ENCODE measurements around the gene SLC25A22. TPM values are rescaled to one million over a fixed set of nuclear protein-coding genes. Genes with fewer than 3 reads are reported as not detected.

Gene SLC25A22
- total RNA-seq, 1 experiment from 2014 or later, result 24.6 TPM

DNA sequence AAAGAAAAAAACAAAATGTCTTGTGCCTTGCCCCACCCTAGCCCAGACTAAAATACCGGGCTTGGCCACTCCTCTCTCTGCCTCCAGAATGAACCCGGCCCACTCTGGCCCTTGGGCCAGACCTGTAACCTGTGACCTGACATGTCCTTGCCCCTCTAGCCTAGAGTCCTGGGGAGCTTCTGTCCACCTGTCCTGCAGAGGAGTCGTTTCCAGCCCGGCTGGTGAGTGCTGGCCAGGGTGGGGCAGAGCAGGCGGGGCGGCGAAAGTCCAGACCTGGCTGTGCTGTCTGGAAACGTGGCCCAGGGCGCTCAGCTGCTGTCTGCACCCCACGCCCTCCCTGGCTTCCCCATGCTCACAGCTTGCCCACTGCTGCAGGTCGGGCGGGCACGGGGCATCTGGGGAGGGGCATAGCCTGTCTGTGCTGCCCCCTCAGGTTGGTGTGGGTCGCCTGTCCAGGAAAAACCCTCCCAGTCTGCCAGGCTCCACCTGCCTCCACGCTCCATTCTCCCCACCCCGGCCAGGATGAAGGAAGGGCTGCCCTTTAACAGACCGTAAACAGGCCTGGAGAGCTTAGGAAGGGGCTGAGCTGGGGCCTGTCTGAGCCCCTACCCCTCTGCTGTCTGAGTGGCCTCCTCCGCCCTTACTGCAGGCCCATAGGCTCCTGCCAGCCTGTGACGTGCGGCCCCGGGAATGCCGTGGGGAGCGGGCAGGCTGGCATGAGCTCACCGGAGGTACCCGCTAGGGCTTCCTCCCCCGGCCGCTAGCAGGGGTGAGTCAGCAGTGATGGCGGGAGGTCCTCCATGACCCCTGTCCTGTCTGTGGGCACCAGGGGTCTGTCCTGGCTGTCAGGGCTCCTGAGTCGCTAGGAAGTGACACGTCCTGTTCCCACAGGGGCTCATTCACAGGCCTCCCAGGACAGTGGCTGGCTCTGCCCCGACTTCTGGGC is 36.6 kb upstream of the SLC25A22 start:
- CTCF ChIA-PET, result interaction anchor here (1.0 kb wide), 1 partner anchor 9 kb away, joined by 3 read pairs; no protein-coding TSS in a partner anchor
- Histone ChIP-seq H4K20me1 (ENCODE audit: insufficient read depth) (0 out of 2 replicates have a peak, but pooled peaks cover 4% of the 10 kb centered on the region), H3K4me3 (peak overlapping the region; percentile 67; the same call in 1 of the 2 replicates), H3K9me2 (ENCODE audit: insufficient read depth) (no peaks in the 10 kb centered on the region), H3K36me3 (ENCODE audit: low read depth) (no peaks in the 10 kb centered on the region), H2AFZ (no peak overlapping the region), H3K27ac (peak overlapping the region; percentile 78), H3K9me3 (ENCODE audit: insufficient read depth, low read depth) (no peaks in the 10 kb centered on the region), H3K79me2 (ENCODE audit: low read depth) (peaks cover 12% of the 10 kb centered on the region), H3K4me2 (peak overlapping the region; percentile 87), H3K4me1 (replicated peaks; ENCODE audit: insufficient read depth) (peaks cover 15% of the 10 kb centered on the region), H3K27me3 (ENCODE audit: insufficient read depth, low read depth) (no peaks in the 10 kb centered on the region), H3F3A (ENCODE audit: insufficient read depth, low read depth) (peaks cover 22% of the 10 kb centered on the region; the same call in 1 of the 2 replicates)
- DNase-seq, result peak; percentile 83 to 88
- POLR2A ChIA-PET (ENCODE audit: unreplicated experiment), result interaction anchor here (0.5 to 1.2 kb wide), 13 partner anchors 8 to 275 kb away, joined by 3 to 13 read pairs (median 5); partner anchors contain the start of genes PNPLA2 and TSPAN4
- TF ChIP-seq EZH2 (IDR thresholded peaks at IDR 0.05; ENCODE audit: low read depth), result no peak
- no peak for TF ChIP-seq CTCF (conservative IDR thresholded peaks at IDR 0.05)
- TSS peak; percentile 76 for BruUV-seq (replicated peaks)
- intact Hi-C loops (cut with micrococcal nuclease; ENCODE audit: unreplicated experiment), result loop anchor here (2.0 kb wide), 1 partner anchor 16 kb away; the partner anchor contains the start of gene PNPLA2

DNA sequence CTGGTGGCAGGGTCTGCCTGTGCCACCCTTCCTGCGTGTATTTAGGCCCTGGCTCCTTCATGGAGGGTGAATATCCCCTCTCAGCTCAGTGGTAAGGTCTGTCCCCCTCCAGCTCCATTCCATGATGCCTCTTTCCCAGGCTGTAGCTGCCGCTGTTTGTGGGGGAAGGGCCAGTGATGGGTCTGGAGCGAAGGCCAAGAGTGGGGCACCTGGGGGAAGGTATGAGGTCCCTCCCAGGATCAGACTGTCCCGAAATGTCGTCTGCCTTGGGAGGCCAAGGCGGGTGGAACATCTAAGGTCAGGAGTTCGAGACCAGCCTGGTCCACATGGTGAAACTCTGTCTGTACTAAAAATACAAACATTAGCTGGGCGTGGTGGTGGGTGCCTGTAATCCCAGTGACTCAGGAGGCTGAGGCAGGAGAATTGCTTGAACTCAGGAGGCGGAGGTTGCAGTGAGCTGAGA is 35.8 kb upstream of the SLC25A22 start:
- no peaks in the 10 kb centered on the region for H3K9me2 ChIP-seq (ENCODE audit: insufficient read depth)
- no peaks in the 10 kb centered on the region for H3K9me3 ChIP-seq (ENCODE audit: insufficient read depth, low read depth)
- H4K20me1 ChIP-seq (ENCODE audit: insufficient read depth), result no peaks in the 10 kb centered on the region
- no peaks in the 10 kb centered on the region for H3K27me3 ChIP-seq (ENCODE audit: insufficient read depth, low read depth)
- BruUV-seq (replicated peaks), result no TSS peak
- H3K4me2 ChIP-seq, result peak overlapping the region; percentile 87
- intact Hi-C loops (cut with micrococcal nuclease; ENCODE audit: unreplicated experiment), result loop anchor here (2.0 kb wide), 1 partner anchor 15 kb away; the partner anchor contains the start of gene PNPLA2
- H3K4me3 ChIP-seq, result peak overlapping the region; percentile 67; the same call in 1 of the 2 replicates
- no peak for TF ChIP-seq CTCF (conservative IDR thresholded peaks at IDR 0.05)
- no peak for TF ChIP-seq EZH2 (IDR thresholded peaks at IDR 0.05; ENCODE audit: low read depth)
- peak overlapping the region; percentile 78 for H3K27ac ChIP-seq
- H3K36me3 ChIP-seq (ENCODE audit: low read depth), result no peaks in the 10 kb centered on the region
- DNase-seq, result peak in 1 of 2 experiments; percentile 37
- H3K79me2 ChIP-seq (ENCODE audit: low read depth), result peaks cover 12% of the 10 kb centered on the region
- peaks cover 22% of the 10 kb centered on the region; the same call in 1 of the 2 replicates for H3F3A ChIP-seq (ENCODE audit: insufficient read depth, low read depth)
- CTCF ChIA-PET, result no interaction called here
- H2AFZ ChIP-seq, result no peak overlapping the region
- POLR2A ChIA-PET (ENCODE audit: unreplicated experiment), result interaction anchor here (0.6 to 0.7 kb wide), 2 partner anchors 272 to 274 kb away, joined by 4 to 7 read pairs; no protein-coding TSS in a partner anchor
- peaks cover 15% of the 10 kb centered on the region for H3K4me1 ChIP-seq (replicated peaks; ENCODE audit: insufficient read depth)

DNA sequence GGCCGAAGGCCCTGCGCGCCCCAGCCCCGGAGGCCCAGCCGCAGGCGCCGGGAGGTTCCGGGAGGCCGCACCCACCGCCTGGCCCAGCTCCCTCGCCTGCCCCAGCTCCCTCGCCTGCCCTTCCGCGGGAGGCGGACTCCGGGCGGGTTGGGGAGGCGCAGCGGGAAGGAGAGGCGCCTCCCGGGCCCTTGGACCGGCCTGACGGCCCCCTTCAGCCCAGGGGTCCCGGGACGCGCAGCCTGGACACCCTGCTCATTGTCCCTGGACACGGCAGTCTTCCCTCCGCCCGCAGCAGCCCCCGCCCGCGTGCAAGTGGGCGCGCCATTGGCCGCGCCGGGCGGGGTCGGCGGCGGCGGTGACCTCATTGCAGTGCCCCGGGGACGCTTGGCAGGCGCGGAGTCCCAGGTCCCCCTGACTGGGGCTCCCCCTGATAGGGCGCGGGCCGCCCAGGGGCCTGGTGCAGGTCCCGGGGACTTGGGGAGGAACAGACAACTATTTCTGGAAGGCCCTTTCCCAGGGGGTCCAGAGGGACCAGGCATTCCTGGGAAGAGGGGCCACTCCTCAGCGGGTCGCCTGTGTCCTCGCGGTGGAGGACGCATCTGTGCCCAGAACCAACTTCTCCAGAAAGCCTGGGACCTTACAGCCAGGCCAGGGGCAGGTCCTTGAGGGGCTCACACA is 35.2 kb upstream of the SLC25A22 start:
- DNase-seq, result peak; percentile 35 to 57
- H2AFZ ChIP-seq, result no peak overlapping the region
- CTCF ChIA-PET, result no interaction called here
- H3K9me2 ChIP-seq (ENCODE audit: insufficient read depth), result no peaks in the 10 kb centered on the region
- intact Hi-C loops (cut with micrococcal nuclease; ENCODE audit: unreplicated experiment), result no loop called here
- no TSS peak for BruUV-seq (replicated peaks)
- peak overlapping the region; percentile 78 for H3K27ac ChIP-seq
- peaks cover 17% of the 10 kb centered on the region; the same call in 1 of the 2 replicates for H3F3A ChIP-seq (ENCODE audit: insufficient read depth, low read depth)
- H4K20me1 ChIP-seq (ENCODE audit: insufficient read depth), result no peaks in the 10 kb centered on the region
- TF ChIP-seq EZH2 (IDR thresholded peaks at IDR 0.05; ENCODE audit: low read depth), result no peak
- TF ChIP-seq CTCF (conservative IDR thresholded peaks at IDR 0.05), result no peak
- peaks cover 12% of the 10 kb centered on the region for H3K79me2 ChIP-seq (ENCODE audit: low read depth)
- H3K4me2 ChIP-seq, result peak overlapping the region; percentile 87
- H3K27me3 ChIP-seq (ENCODE audit: insufficient read depth, low read depth), result no peaks in the 10 kb centered on the region
- H3K4me3 ChIP-seq, result peak overlapping the region; percentile 67
- POLR2A ChIA-PET (ENCODE audit: unreplicated experiment), result no interaction called here
- H3K36me3 ChIP-seq (ENCODE audit: low read depth), result no peaks in the 10 kb centered on the region
- peaks cover 18% of the 10 kb centered on the region for H3K4me1 ChIP-seq (replicated peaks; ENCODE audit: insufficient read depth)
- H3K9me3 ChIP-seq (ENCODE audit: insufficient read depth, low read depth), result no peaks in the 10 kb centered on the region
